OCI-LY7 (cell line): ENCODE data around the gene ANO1. TPM values are rescaled to one million over a fixed set of nuclear protein-coding genes. Genes with fewer than 3 reads are reported as not detected.

ENCODE experiments used
- BruUV-seq: library from RNA; stranded (reverse); fragments of 400-500 nt; replicated peaks from 2 replicates; lab custom pipeline; 2021; lab: Mats Ljungman, UMichigan
- CTCF ChIA-PET: fragments of 300-600 bp; sonication (Branson Sonifier 250); formaldehyde crosslinking; loops from one replicate; lab custom pipeline; 2022; ENCODE audit warnings: antibody characterized with exemption; ENCODE audit not compliant: unreplicated experiment; lab: Charles Lee
- POLR2A ChIA-PET: fragments of 300-600 bp; sonication (Branson Sonifier 250); formaldehyde crosslinking; loops from one replicate; lab custom pipeline; 2022; ENCODE audit warnings: antibody characterized with exemption; lab: Charles Lee
- DNase-seq: peaks from one replicate; pipeline ENCODE4 v3.0.0-alpha.2; 2015; ENCODE audit warnings: low spot score
- H2AFZ ChIP-seq: fragments of 200-600 bp; sonication (generic), shearing (Covaris generic); 2 replicates; pipeline ENCODE4 v1.6.1; 2014; ENCODE audit warnings: mild to moderate bottlenecking, antibody characterized with exemption, low read length, moderate library complexity
- H3K27ac ChIP-seq: fragments of 200-600 bp; sonication (generic); 2 replicates; pipeline ENCODE4 v1.5.1; 2014; ENCODE audit warnings: mixed run types, low read depth, mild to moderate bottlenecking, moderate library complexity, low read length, inconsistent platforms; ENCODE audit not compliant: poor library complexity, severe bottlenecking
- H3K36me3 ChIP-seq: fragments of 200-600 bp; sonication (generic); 2 replicates; pipeline ENCODE4 v1.6.1; 2014; ENCODE audit warnings: mild to moderate bottlenecking, antibody characterized with exemption, low read length, moderate library complexity, mixed read lengths; ENCODE audit not compliant: insufficient read depth
- H3K4me1 ChIP-seq: fragments of 200-600 bp; sonication (generic); 2 replicates; pipeline ENCODE4 v1.5.1; 2014; ENCODE audit warnings: mild to moderate bottlenecking, low read length; ENCODE audit not compliant: insufficient read depth, poor library complexity, severe bottlenecking
- H3K4me2 ChIP-seq: fragments of 200-600 bp; sonication (generic); 2 replicates; pipeline ENCODE4 v1.6.1; 2014; ENCODE audit warnings: mild to moderate bottlenecking, low read length
- H3K4me3 ChIP-seq: fragments of 200-600 bp; sonication (generic); 2 replicates; pipeline ENCODE4 v1.5.1; 2014; ENCODE audit warnings: mild to moderate bottlenecking, low read depth, low read length; ENCODE audit not compliant: poor library complexity, severe bottlenecking
- H3K79me2 ChIP-seq: fragments of 200-600 bp; sonication (generic); 2 replicates; pipeline ENCODE4 v1.6.1; 2016; ENCODE audit warnings: low read depth, mild to moderate bottlenecking, low read length, moderate library complexity, mixed read lengths; ENCODE audit not compliant: insufficient read depth
- H3K9me2 ChIP-seq: fragments of 200-600 bp; sonication (generic); 2 replicates; pipeline ENCODE4 v1.6.1; 2016; ENCODE audit warnings: mild to moderate bottlenecking, low read length, mixed read lengths; ENCODE audit not compliant: insufficient read depth
- H3K9me3 ChIP-seq: fragments of 200-600 bp; sonication (generic); 2 replicates; pipeline ENCODE4 v1.6.1; 2014; ENCODE audit warnings: mild to moderate bottlenecking, mixed run types, low read length, mixed read lengths
- H4K20me1 ChIP-seq: fragments of 200-600 bp; sonication (generic); 2 replicates; pipeline ENCODE4 v1.6.1; 2014; ENCODE audit warnings: mild to moderate bottlenecking, antibody characterized with exemption, low read length, moderate library complexity, mixed read lengths; ENCODE audit not compliant: insufficient read depth
- CTCF ChIP-seq: fragments of 200-600 bp; sonication (generic); conservative IDR thresholded peaks from 2 replicates; pipeline ENCODE4 v1.5.1; 2014; ENCODE audit warnings: mild to moderate bottlenecking, antibody characterized with exemption, low read length, moderate library complexity, mixed read lengths
- EZH2phosphoT487 ChIP-seq: fragments of 200-600 bp; sonication (generic); IDR thresholded peaks from 2 replicates; pipeline ENCODE4 v1.6.1; 2018; ENCODE audit warnings: low read depth, borderline replicate concordance, mild to moderate bottlenecking, mixed run types, antibody characterized with exemption, low read length, moderate library complexity, mixed read lengths
- intact Hi-C: fragments of 100-400 bp; cut with micrococcal nuclease; formaldehyde crosslinking; loops from one replicate; pipeline ENCODE4 v1.10.0; 2022; ENCODE audit not compliant: unreplicated experiment
- total RNA-seq, 2 experiments: library from RNA; depleted of rRNA in 1 of 2; stranded (reverse); fragments of >200 nt in 1 of 2; shearing (Covaris generic) in 1 of 2; gene quantifications; 2 replicates each; pipeline ENCODE4 v1.2.3, GENCODE V29; 2014 to 2022

Gene ANO1
- total RNA-seq, 2 experiments from 2014 or later = not detected

GRCh38 chr11:70038034-70038834 lies 39.9 kb upstream of the ANO1 start:
- DNase-seq = no peak
- no TSS peak for BruUV-seq
- Histone ChIP-seq H4K20me1 (no peaks in the 10 kb centered on the region), H2AFZ (no peak overlapping the region), H3K79me2 (no peaks in the 10 kb centered on the region), H3K9me2 (no peaks in the 10 kb centered on the region), H3K4me3 (no peak overlapping the region), H3K4me1 (no peaks in the 10 kb centered on the region), H3K9me3 (no peaks in the 10 kb centered on the region; the same call in 1 of the 2 replicates), H3K36me3 (no peaks in the 10 kb centered on the region), H3K4me2 (no peak overlapping the region), H3K27ac (no peak overlapping the region)
- POLR2A ChIA-PET = interaction anchor here (0.7 kb wide), 1 partner anchor 395 kb away, joined by 3 read pairs; no protein-coding TSS in a partner anchor
- CTCF ChIA-PET = no interaction called here
- intact Hi-C loops = no loop called here
- TF ChIP-seq CTCF (no peak), EZH2phosphoT487 (no peak)

GRCh38 chr11:70040452-70040851 lies 37.7 kb upstream of the ANO1 start:
- Histone ChIP-seq H3K36me3 (no peaks in the 10 kb centered on the region), H2AFZ (no peak overlapping the region), H3K9me3 (peaks cover 5% of the 10 kb centered on the region; the same call in 1 of the 2 replicates), H3K4me2 (no peak overlapping the region), H3K4me1 (no peaks in the 10 kb centered on the region), H4K20me1 (no peaks in the 10 kb centered on the region), H3K79me2 (no peaks in the 10 kb centered on the region), H3K9me2 (no peaks in the 10 kb centered on the region), H3K27ac (no peak overlapping the region), H3K4me3 (no peak overlapping the region)
- TF ChIP-seq CTCF = no peak
- no peak for TF ChIP-seq EZH2phosphoT487
- CTCF ChIA-PET = no interaction called here
- POLR2A ChIA-PET = no interaction called here
- intact Hi-C loops = no loop called here
- no peak for DNase-seq
- no TSS peak for BruUV-seq

GRCh38 chr11:70040869-70041501 lies 37.1 kb upstream of the ANO1 start:
- TF ChIP-seq CTCF (no peak), EZH2phosphoT487 (no peak)
- H3K4me2 ChIP-seq = no peak overlapping the region
- no peaks in the 10 kb centered on the region for H3K36me3 ChIP-seq
- H3K9me2 ChIP-seq = no peaks in the 10 kb centered on the region
- no peak overlapping the region for H2AFZ ChIP-seq
- no peaks in the 10 kb centered on the region for H3K4me1 ChIP-seq
- H3K4me3 ChIP-seq = no peak overlapping the region
- intact Hi-C loops = no loop called here
- ChIA-PET POLR2A (no interaction called here), CTCF (no interaction called here)
- H3K9me3 ChIP-seq = peaks cover 5% of the 10 kb centered on the region; the same call in 1 of the 2 replicates
- DNase-seq = no peak
- no peaks in the 10 kb centered on the region for H3K79me2 ChIP-seq
- no peaks in the 10 kb centered on the region for H4K20me1 ChIP-seq
- no TSS peak for BruUV-seq
- H3K27ac ChIP-seq = no peak overlapping the region
